Thoracic aorta (tissue), 2 donors: ENCODE measurements around the gene GNAS-AS1. TPM values are rescaled to one million over a fixed set of nuclear protein-coding genes. Genes with fewer than 3 reads are reported as not detected.
"Not testable (repeated sequence)": the region's sequence is repeated elsewhere in the genome, so short reads cannot be mapped to it uniquely, and the experiment has no call there.

Experiments used
- ATAC-seq: fragments of 150-250 bp; one replicate; pipeline ENCODE4 v1.8.0; 2017; ENCODE audit warnings: low read depth; ENCODE audit not compliant: insufficient number of reproducible peaks, low FRiP score
- DNase-seq: peaks from one replicate; pipeline ENCODE4 v3.0.0-alpha.2; 2020; ENCODE audit warnings: low spot score
- H3K27ac ChIP-seq, 2 donors: fragments of 200-600 bp; sonication (generic); 1 replicate in 1 of 2; 2 replicates in 1 of 2; pipeline ENCODE4 v1.5.1; 2016; ENCODE audit warnings: mild to moderate bottlenecking in 2 of 2, moderate library complexity in 2 of 2
- H3K27me3 ChIP-seq: fragments of 200-600 bp; sonication (generic); replicated peaks from 2 replicates; pipeline ENCODE4 v1.6.0; 2016; ENCODE audit warnings: mild to moderate bottlenecking; ENCODE audit not compliant: insufficient read depth
- H3K36me3 ChIP-seq: fragments of 200-600 bp; sonication (generic); one replicate; pipeline ENCODE4 v1.5.1; 2016
- H3K4me1 ChIP-seq, 2 donors: fragments of 200-600 bp; sonication (generic); 1 replicate in 1 of 2; 2 replicates in 1 of 2; pipeline versions ENCODE4 v1.5.1 to v1.6.0; 2016; ENCODE audit warnings: low read depth in 2 of 2, mild to moderate bottlenecking in 1 of 2; ENCODE audit not compliant: control insufficient read depth in 1 of 2
- H3K4me3 ChIP-seq: fragments of 200-600 bp; sonication (generic); 2 replicates; pipeline ENCODE4 v1.5.1; 2016; ENCODE audit warnings: mild to moderate bottlenecking
- H3K9me3 ChIP-seq: fragments of 200-600 bp; sonication (generic); 2 replicates; pipeline ENCODE4 v1.5.1; 2016
- CTCF ChIP-seq: fragments of 200-600 bp; sonication (generic); IDR thresholded peaks from one replicate; pipeline ENCODE4 v1.5.1; 2019; ENCODE audit warnings: antibody characterized with exemption
- total RNA-seq, 2 donors: library from RNA; depleted of rRNA; stranded (reverse); fragments of >200 nt; gene quantifications; one replicate each; pipeline versions ENCODE4 v1.1.0 to v1.2.3, GENCODE V29; 2016

Gene GNAS-AS1
- total RNA-seq, 2 donors from 2014 or later, result 0.21 to 0.81 TPM

GRCh38 chr20:58826271-58826670 lies 24.4 kb downstream of the GNAS-AS1 start:
- no peak for ATAC-seq

GRCh38 chr20:58825450-58825849 lies 25.3 kb downstream of the GNAS-AS1 start:
- H3K4me3 ChIP-seq, result no peak overlapping the region
- no peaks in the 10 kb centered on the region for H3K27me3 ChIP-seq
- H3K4me1 ChIP-seq, result peaks cover 0 to 5% of the 10 kb centered on the region in 2 donors
- no peaks in the 10 kb centered on the region for H3K9me3 ChIP-seq
- DNase-seq (no peak), ATAC-seq (no peak)
- no peak overlapping the region for H3K27ac ChIP-seq
- TF ChIP-seq CTCF, result no peak
- no peaks in the 10 kb centered on the region for H3K36me3 ChIP-seq

More at GRCh38 chr20:58826271-58826670, 24.4 kb downstream of the GNAS-AS1 start:
- H3K4me1 ChIP-seq, result peaks cover 0 to 5% of the 10 kb centered on the region in 2 donors
- no peak for TF ChIP-seq CTCF
- H3K27ac ChIP-seq, result no peak overlapping the region
- H3K4me3 ChIP-seq, result no peak overlapping the region
- no peak for DNase-seq
- no peaks in the 10 kb centered on the region for H3K27me3 ChIP-seq
- no peaks in the 10 kb centered on the region for H3K9me3 ChIP-seq
- H3K36me3 ChIP-seq, result no peaks in the 10 kb centered on the region

- no peaks in the 10 kb centered on the region for H3K9me3 ChIP-seq
- no peaks in the 10 kb centered on the region for H3K27me3 ChIP-seq
- no peak for TF ChIP-seq CTCF
- H3K36me3 ChIP-seq, result no peaks in the 10 kb centered on the region
- DNase-seq (no peak), ATAC-seq (no peak)
- no peak overlapping the region for H3K4me3 ChIP-seq
- H3K4me1 ChIP-seq, result peaks cover 0 to 5% of the 10 kb centered on the region in 2 donors
- H3K27ac ChIP-seq, result no peak overlapping the region
Observed at GRCh38 chr20:58824843-58825242, 25.9 kb downstream of the GNAS-AS1 start.

GRCh38 chr20:58822748-58823730 lies 27.7 kb downstream of the GNAS-AS1 start:
- no peaks in the 10 kb centered on the region for H3K9me3 ChIP-seq
- H3K4me1 ChIP-seq, result no peaks in the 10 kb centered on the region
- ATAC-seq, result no peak
- H3K36me3 ChIP-seq, result no peaks in the 10 kb centered on the region
- no peak for TF ChIP-seq CTCF
- H3K27me3 ChIP-seq, result no peaks in the 10 kb centered on the region
- H3K27ac ChIP-seq, result no peak overlapping the region
- no peak for DNase-seq
- no peak overlapping the region for H3K4me3 ChIP-seq

- DNase-seq (no peak), ATAC-seq (no peak)
- no peaks in the 10 kb centered on the region for H3K4me1 ChIP-seq
- no peaks in the 10 kb centered on the region for H3K27me3 ChIP-seq
- H3K27ac ChIP-seq, result no peak overlapping the region
- H3K9me3 ChIP-seq, result no peaks in the 10 kb centered on the region
- TF ChIP-seq CTCF, result no peak
- no peak overlapping the region for H3K4me3 ChIP-seq
- H3K36me3 ChIP-seq, result no peaks in the 10 kb centered on the region
Observed at GRCh38 chr20:58822149-58822548, 28.6 kb downstream of the GNAS-AS1 start.

GRCh38 chr20:58820515-58820914 lies 30.2 kb downstream of the GNAS-AS1 start:
- H3K4me1 ChIP-seq, DNase-seq, H3K27me3 ChIP-seq, H3K36me3 ChIP-seq, H3K4me3 ChIP-seq, ATAC-seq, H3K27ac ChIP-seq, H3K9me3 ChIP-seq: not testable (repeated sequence)
